Body of pancreas (tissue), 4 donors: ENCODE data around the gene CUTA.

Source experiments
- CTCF ChIP-seq, 7 experiments: fragments of 450-650 bp in 4 of 7; fragments of 200-600 bp in 3 of 7; sonication (generic) in 3 of 7; IDR thresholded peaks; one replicate each; pipeline ENCODE4 v1.5.1; 2016 to 2019; ENCODE audit warnings: antibody characterized with exemption in 7 of 7
- POLR2A ChIP-seq, 3 donors: fragments of 450-650 bp; IDR thresholded peaks; one replicate each; pipeline ENCODE4 v1.6.1; 2016; ENCODE audit warnings: antibody characterized with exemption in 3 of 3, mild to moderate bottlenecking in 2 of 3

GRCh38 chr6:33431880-33432541 is 14.1 kb upstream of the CUTA start:
- TF ChIP-seq CTCF (IDR thresholded peaks at IDR 0.05) (no peak), POLR2A (IDR thresholded peaks at IDR 0.05) (no peak)
